ENCODE data around the gene SCGB3A1.

The SCGB3A1 gene

GRCh38 chr5:180625791-180626660, 34.7 kb upstream of the SCGB3A1 start:
- in situ Hi-C loops (cut with MboI; ENCODE audit: low sequenced_read_pairs), result no loop called here

GRCh38 chr5:180625125-180625790, 34.0 kb upstream of the SCGB3A1 start:
- in situ Hi-C loops (cut with MboI; ENCODE audit: low sequenced_read_pairs), result no loop called here

DNA sequence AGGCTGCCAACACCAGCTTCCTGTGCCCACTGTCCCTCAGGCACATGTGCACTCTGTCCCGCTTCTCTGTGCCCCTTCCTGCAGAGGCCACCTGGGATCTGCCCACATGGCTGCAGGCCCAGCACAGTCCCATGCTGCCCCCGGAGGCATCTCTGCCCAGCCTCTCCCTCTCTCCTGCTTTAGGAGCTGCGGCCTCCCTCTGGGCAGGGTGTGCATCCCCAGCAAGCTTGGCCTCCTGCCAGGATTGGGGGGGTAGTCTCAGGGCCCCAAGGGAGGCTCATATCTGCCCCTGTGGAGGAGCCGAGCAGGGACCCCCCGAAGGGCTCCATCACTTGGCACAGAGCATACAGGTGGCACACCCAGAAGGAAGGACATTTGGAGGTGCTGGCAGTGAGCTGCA, 33.3 kb upstream of the SCGB3A1 start:
- in situ Hi-C loops (cut with MboI; ENCODE audit: low sequenced_read_pairs), result no loop called here

DNA sequence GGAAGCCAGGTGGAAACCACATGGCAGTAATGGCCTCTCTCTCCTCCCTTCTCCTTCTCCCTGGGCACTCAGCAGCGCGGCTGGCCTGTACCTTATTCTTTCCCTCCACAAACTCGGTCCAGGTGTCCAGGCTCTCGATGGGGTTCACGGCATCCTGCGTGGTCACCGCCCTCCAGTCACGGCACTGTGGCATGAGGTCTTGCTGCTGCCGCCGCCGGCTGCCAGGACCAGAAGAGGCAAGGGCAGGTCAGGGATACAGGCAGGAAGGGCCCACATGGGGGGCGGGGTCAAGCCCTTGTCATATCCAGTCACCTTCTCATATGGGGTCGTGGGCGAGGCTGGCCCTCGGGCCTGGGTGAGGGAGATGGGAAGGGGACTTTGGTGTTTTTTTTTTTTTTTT, 32.5 kb upstream of the SCGB3A1 start:
- in situ Hi-C loops (cut with MboI; ENCODE audit: low sequenced_read_pairs), result no loop called here

DNA sequence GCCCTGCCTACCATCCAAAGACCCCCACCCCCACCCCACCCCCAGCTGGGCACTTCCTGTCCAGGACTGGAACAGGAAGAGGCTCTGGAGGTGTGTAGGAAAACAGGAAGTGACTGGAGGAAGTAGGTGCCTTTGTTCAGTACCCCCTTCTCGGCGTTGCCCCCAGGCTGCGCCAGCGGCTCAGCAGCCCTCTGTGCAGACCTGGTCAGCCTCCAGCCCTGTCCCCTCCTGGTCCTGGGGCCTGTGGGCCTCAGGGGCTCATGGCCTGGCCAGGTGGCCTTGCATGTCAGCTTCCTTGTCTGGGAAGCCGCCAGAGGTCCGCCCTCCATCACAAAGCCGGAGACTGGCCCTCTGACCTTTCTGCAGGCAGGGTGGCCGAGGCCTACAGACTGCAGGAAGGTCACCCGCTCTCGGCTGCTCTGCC, 32.1 kb upstream of the SCGB3A1 start:
- in situ Hi-C loops (cut with MboI; ENCODE audit: low sequenced_read_pairs), result no loop called here

- in situ Hi-C loops (cut with MboI; ENCODE audit: low sequenced_read_pairs), result no loop called here
Measured at GRCh38 chr5:180622910-180623309, 31.6 kb upstream of the SCGB3A1 start.

GRCh38 chr5:180621311-180621710, 30.0 kb upstream of the SCGB3A1 start:
- in situ Hi-C loops (cut with MboI; ENCODE audit: low sequenced_read_pairs), result no loop called here

- in situ Hi-C loops (cut with MboI; ENCODE audit: low sequenced_read_pairs), result no loop called here
Measured at GRCh38 chr5:180620014-180620413, 28.7 kb upstream of the SCGB3A1 start.

GRCh38 chr5:180619563-180619915, 28.2 kb upstream of the SCGB3A1 start:
- in situ Hi-C loops (cut with MboI; ENCODE audit: low sequenced_read_pairs), result no loop called here

GRCh38 chr5:180618829-180619562, 27.7 kb upstream of the SCGB3A1 start:
- in situ Hi-C loops (cut with MboI; ENCODE audit: low sequenced_read_pairs), result no loop called here

DNA sequence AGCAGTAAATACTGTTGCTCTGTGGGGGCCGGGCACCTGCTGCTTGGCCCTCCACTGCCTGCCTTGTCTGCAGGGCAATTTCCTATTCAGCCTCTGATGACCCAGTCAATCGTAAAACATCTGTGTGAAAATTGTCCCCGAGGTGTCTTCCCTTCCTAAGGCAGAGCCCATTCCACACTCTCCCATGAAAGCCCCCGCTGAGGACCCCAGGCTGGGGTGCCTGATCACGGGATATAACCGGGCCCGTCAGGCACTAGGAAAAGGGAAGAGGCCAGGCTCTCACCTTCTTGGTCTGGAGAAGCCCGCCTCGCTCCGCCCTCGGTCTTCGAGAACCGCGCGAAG, 27.2 kb upstream of the SCGB3A1 start:
- in situ Hi-C loops (cut with MboI; ENCODE audit: low sequenced_read_pairs), result no loop called here

DNA sequence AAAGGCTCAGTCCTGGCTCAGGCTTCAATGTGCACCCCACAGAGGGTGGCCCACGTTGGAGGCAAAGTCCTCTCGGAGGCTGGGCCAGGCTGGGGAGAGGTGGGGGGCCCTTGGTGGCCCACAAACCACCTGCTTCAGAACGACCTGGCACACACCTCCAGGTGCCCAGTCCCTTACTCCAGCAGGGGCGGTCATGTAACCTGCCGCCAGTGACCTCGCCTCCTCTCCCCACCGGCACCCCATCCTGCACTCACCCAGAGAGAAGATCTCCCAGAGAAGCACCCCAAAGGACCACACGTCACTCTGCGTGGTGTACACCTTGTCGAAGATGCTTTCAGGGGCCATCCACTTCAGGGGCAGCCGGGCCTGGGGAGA, 22.5 kb upstream of the SCGB3A1 start:
- in situ Hi-C loops (cut with MboI; ENCODE audit: low sequenced_read_pairs), result no loop called here

- in situ Hi-C loops (cut with MboI; ENCODE audit: low sequenced_read_pairs), result no loop called here
Measured at GRCh38 chr5:180613188-180613813, 22.0 kb upstream of the SCGB3A1 start.

DNA sequence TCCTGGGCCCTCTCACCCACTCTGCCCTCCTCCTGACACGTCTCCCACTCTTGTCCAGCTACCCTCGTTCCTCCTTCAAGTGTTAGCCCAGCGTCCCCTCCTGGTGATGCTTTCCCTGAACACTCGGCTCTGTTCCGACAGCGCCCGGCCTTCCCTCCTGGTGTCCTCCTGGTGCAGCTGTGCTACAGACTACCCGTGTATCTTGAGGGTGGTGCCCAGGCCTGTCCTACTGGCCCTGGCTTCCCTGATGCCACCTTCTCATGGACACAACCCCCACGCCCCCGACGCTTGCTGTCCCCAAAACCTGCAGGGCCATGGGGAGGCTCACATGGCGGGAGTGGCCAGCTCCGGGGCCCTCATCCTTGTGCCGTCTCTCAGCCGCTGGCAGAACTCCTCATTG, 21.4 kb upstream of the SCGB3A1 start:
- in situ Hi-C loops (cut with MboI; ENCODE audit: low sequenced_read_pairs), result no loop called here

- in situ Hi-C loops (cut with MboI; ENCODE audit: low sequenced_read_pairs), result no loop called here
Measured at GRCh38 chr5:180611140-180611850, 20.0 kb upstream of the SCGB3A1 start.

DNA sequence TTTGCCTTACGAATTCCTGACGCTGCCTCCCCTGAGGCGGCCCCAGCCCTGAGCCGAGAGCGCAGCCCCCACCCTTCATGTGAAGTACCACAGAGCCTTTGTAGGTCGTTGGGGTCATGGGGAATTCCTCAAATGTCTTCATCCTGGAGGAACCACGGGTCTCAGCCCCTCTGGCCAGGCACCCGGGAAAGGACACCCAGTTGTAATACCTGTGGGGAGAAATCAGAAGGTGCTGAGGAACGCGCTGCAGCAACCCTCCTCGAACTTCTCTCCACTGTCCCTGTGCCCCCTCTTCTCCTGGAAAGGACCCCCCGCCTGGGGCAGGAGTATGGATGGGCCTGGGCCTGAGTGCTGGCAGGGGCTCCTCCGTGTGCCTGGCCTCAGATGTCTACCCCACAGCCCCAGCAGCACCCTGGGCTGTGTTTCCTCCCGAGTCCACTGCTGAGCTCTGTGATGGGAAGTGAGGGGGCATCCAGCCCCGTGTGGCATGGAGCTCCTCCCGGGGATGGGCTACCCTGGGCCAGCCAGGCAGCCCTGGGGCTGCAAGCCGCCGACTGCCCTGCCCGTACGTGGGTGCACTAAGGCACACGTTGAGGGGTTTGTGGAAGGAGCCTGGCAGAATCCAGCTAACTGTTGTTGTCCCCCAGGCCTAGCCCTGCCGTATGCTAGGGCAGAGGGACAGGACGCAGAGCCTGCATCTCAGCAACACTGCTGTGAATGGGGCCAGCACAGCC, 18.7 kb upstream of the SCGB3A1 start:
- in situ Hi-C loops (cut with MboI; ENCODE audit: low sequenced_read_pairs), result no loop called here

- in situ Hi-C loops (cut with MboI; ENCODE audit: low sequenced_read_pairs), result no loop called here
Measured at GRCh38 chr5:180609386-180609785, 18.1 kb upstream of the SCGB3A1 start.

- in situ Hi-C loops (cut with MboI; ENCODE audit: low sequenced_read_pairs), result no loop called here
Measured at GRCh38 chr5:180608572-180609310, 17.4 kb upstream of the SCGB3A1 start.

DNA sequence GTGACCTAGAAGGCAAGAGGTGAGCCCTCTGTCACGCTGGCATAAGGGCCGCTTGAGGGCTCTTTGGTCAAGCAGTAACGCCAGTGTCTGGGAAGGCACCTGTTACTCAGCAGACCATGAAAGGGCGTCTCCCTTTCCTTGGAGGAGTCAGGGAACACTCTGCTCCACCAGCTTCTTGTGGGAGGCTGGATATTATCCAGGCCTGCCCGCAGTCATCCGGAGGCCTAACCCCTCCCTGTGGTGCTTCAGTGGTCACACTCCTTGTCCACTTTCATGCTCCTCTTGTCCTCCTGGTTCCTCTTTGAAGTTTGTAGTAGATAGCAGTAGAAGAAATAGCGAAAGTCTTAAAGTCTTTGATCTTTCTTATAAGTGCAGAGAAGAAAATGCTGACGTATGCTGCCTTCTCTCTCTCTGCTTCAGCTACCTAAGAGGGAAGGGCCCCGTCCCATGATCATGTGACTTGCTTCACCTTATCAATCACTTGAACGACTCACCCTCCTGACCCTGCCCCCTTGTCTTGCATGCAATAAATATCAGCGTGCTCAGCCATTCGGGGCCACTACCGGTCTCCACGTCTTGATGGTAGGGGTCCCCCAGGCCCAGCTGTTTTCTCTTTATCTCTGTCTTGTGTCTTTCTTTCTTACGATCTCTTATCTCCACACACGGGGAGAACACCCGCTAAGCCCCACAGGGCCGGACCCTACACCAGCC, 16.7 kb upstream of the SCGB3A1 start:
- in situ Hi-C loops (cut with MboI; ENCODE audit: low sequenced_read_pairs), result no loop called here
